GM12891 (cell line): ENCODE measurements around the gene PLAGL1.

Source experiments
- DNase-seq: peaks from one replicate; pipeline ENCODE4 v3.0.0; 2011; ENCODE audit warnings: low spot score; ENCODE audit not compliant: insufficient read length
- FAIRE-seq: peaks from 2 replicates; lab custom pipeline; 2011; peaks lifted over from hg19 to GRCh38; lab: Jason Lieb, UNC
- PAX5 ChIP-seq: IDR thresholded peaks from 2 replicates; pipeline ENCODE4 v1.6.1; 2011; ENCODE audit warnings: low read length, moderate library complexity, mild to moderate bottlenecking; ENCODE audit not compliant: insufficient read depth, severe bottlenecking
- POLR2A ChIP-seq: IDR thresholded peaks from 2 replicates; pipeline ENCODE4 v1.6.1; 2011; ENCODE audit warnings: low read depth, low read length, control low read depth
- POLR2AphosphoS5 ChIP-seq: IDR thresholded peaks from 2 replicates; pipeline ENCODE4 v1.6.1; 2011; ENCODE audit warnings: low read depth, low read length, control low read depth
- POU2F2 ChIP-seq: IDR thresholded peaks from 2 replicates; pipeline ENCODE4 v1.6.1; 2011; ENCODE audit warnings: low read depth, mild to moderate bottlenecking, control low read depth, low read length, moderate library complexity
- SPI1 ChIP-seq: IDR thresholded peaks from 2 replicates; pipeline ENCODE4 v1.6.1; 2011; ENCODE audit warnings: low read depth, low read length, control low read depth
- TAF1 ChIP-seq: IDR thresholded peaks from 2 replicates; pipeline ENCODE4 v1.6.1; 2011; ENCODE audit warnings: low read depth, low read length, control low read depth

The PLAGL1 gene

DNA sequence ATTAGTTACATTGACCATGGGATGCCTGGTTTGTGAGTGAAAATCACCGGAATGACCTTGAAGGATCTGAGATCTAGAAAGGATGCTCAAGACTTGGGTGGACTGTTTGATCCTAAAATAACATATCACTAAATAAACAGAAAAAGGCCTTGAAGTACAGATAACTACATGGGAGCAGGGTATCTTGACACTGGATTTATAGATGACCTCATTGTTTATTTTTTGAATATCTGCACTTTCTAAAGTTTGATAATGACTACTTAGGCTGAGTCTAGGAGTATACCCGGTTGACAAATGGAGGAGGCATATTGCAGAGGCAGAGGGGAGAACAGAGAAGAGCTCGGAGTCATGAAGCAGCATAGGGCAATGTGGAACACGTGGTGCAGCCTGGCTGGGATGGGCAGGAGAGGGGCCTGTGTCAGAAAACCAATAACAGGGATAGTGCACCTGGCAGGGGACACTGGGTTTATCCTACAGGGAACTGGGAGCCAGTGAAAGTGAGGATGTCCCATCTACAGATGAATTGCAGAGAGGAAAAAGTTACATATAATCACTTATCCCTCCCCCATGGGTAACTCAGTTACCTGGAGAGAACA is 50.3 kb downstream of the PLAGL1 start:
- DNase-seq (no peak), FAIRE-seq (no peak)
- TF ChIP-seq POLR2AphosphoS5 (no peak), POU2F2 (no peak), TAF1 (no peak), SPI1 (no peak)

DNA sequence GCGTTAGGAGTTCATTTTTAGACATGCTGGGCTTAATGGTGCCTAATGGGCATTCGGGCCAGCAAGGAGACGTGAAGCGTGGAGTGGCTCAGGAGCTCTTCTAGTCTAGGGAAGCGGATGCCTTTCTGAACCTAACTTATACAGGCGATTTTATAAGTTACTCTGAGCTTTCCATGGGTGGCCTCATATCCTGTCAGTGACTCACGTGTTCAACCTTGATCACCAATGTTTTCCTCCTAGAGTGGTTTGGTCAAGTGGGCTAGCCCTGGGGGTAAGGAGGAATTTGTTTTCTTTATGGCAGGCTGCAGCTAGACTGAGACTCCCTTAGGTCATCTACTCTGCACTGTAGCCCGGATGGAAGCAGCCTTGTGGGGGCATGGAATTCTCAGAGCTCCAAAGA is 52.1 kb downstream of the PLAGL1 start:
- TF ChIP-seq PAX5 = no peak
- TF ChIP-seq SPI1 = no peak
- FAIRE-seq = no peak
- no peak for DNase-seq

DNA sequence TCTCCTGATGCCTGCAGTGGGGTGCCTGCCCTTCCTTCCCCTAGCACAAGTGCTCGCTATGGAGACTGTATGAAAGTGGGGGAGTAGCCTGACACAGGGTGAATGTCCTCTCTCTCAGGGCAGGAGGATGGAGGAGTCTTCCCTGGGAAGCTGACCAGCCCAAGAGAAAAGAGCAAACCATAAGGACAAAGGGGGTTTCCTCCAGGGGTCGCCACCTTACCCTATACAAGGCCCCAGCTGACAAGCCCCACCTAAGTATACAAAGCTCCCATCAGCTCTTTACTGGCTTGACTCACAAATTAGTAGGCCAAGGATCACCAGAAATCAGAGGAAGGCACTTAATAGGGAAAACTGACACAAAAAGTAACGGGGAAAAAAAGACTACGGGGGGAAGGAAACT is 54.1 kb downstream of the PLAGL1 start:
- no peak for FAIRE-seq
- no peak for DNase-seq
- no peak for TF ChIP-seq POU2F2
- TF ChIP-seq TAF1 = no peak
- TF ChIP-seq SPI1 = no peak
- no peak for TF ChIP-seq POLR2AphosphoS5

DNA sequence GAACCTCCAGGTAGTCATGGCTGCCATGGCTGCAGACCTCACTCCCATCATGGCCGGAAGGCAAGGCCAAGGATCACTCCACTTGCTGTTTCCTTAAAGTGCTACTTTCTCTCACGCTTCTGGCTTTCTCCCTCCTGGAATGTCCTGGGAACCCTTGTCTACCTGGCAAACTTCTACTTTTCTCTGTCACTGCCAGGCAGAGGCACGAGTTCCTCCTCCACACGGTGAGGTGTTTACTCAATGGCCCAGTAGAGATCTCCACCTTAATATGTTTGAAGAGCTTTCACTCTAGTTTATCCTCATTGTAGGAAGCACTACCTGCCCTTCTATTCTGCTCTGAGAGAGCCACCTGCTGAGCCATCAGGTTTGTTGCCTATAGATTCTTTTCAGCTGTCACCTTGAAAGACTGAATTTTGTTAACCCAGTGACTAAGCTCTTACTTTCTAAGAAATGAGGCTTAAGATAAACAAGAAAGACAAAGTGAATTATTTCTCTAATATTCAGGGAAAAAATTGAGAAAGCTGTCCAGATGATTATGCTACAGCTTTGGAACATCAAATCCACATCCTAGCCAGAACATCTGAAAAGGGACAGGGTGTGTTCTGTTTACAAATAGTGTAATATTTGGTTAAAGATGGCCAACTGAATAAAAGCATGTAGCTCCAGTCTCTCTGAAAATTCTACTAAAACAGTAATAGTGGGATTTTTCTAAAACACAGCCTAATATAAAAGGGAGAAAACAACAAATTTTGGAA is 54.9 kb downstream of the PLAGL1 start:
- no peak for TF ChIP-seq POLR2AphosphoS5
- no peak for TF ChIP-seq SPI1
- no peak for TF ChIP-seq PAX5
- no peak for TF ChIP-seq TAF1
- FAIRE-seq = no peak

DNA sequence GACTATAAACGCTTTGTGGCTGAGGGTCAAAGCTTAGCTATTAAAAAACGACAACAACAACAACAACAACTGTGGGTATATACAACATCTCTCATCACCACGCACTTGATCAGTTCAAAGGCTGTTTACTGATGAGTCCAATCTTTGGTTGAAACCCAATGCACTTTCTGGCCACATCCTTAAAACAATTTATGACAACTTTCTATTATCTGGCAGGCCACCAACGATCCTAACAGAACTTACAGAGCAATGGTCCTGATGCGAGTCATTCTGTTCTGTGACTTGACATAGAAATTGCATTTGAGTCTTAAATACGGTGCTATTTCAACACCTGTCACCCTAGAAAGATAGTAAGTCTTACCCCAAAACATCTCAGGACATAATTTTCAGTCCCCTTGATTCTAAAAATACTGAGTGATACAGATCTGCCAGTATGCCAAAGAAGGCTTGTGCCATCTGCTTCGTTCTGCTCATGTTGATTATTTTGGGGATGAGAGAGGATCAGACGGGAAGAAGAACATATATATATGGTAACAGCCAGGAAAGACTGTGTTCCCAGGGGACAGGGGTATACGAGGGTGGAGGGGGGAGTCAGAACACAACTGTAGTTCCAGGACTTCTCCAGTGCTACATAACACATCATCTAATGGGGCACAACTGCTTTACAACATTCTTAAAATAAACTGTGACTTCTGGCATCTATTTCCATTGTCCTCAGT is 55.8 kb downstream of the PLAGL1 start:
- FAIRE-seq (peak; percentile 68), DNase-seq (no peak)
- TF ChIP-seq PAX5 = no peak
- no peak for TF ChIP-seq TAF1
- TF ChIP-seq SPI1 = no peak

More for the DNA sequence above, 54.9 kb downstream of the PLAGL1 start:
- no peak for DNase-seq

DNA sequence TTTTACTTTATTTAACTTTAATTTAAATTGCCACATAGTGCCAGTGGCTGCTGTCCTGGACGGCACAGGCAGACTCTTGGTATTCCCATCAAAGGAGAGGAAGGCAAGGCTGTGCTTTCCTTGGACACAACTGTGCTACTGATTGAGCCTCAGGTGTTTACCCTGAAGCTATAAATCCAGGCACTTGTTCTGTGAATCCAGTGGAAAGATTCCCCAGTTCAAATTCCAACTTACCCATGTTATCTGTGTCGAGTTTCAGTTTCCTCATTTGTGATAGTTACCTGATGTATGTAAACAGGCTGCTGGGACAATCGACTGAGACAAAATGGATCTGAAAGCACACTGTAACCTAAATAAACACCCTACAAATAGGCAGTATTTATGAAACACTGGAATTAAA is 57.2 kb downstream of the PLAGL1 start:
- TF ChIP-seq POLR2AphosphoS5 (no peak), POLR2A (no peak), PAX5 (no peak), SPI1 (no peak), TAF1 (no peak), POU2F2 (no peak)
- FAIRE-seq (no peak), DNase-seq (no peak)

DNA sequence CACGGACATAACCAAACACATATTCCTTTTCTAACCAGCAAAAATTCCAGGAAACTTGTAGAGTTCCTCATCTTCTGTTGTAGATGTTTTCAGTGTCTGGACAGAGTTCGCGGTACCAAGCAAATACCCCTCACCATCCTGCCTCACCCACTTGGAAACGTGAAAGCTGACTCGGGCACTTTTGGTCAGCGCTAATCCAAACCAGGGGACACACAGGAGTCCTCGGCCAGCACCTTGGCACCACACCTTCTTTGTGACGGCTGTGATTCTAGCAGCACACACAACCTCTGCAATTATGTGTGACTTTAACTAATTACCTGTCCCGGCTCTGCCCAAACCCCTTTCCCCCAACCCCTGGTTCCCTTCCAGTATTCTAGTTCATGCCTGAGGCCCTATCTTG is 58.1 kb downstream of the PLAGL1 start:
- FAIRE-seq (no peak), DNase-seq (no peak)
- TF ChIP-seq PAX5 (no peak), TAF1 (no peak), POU2F2 (no peak), POLR2AphosphoS5 (no peak), POLR2A (no peak), SPI1 (no peak)

DNA sequence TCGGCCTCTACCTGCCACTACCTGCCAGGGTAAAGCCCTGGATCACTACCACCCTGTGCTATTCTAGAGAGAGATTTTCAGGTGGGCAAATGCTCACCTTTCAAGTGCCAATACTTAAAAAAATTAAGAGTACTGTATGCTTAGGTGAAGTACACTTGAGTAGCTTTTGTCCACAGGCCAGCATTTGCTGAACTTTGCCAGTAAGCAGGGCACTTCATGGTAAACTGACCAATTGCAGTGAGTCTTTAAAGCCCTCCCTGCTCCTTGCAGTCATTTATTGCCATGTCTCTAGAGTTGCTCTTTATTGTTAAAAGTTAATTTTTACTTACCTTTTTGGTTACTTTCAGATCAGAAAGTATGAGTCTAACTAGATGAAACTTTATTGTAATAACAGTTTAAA is 58.5 kb downstream of the PLAGL1 start:
- no peak for TF ChIP-seq POU2F2
- no peak for TF ChIP-seq POLR2AphosphoS5
- no peak for TF ChIP-seq SPI1
- TF ChIP-seq TAF1 = no peak
- TF ChIP-seq PAX5 = no peak
- no peak for TF ChIP-seq POLR2A
- no peak for FAIRE-seq
- DNase-seq = no peak

DNA sequence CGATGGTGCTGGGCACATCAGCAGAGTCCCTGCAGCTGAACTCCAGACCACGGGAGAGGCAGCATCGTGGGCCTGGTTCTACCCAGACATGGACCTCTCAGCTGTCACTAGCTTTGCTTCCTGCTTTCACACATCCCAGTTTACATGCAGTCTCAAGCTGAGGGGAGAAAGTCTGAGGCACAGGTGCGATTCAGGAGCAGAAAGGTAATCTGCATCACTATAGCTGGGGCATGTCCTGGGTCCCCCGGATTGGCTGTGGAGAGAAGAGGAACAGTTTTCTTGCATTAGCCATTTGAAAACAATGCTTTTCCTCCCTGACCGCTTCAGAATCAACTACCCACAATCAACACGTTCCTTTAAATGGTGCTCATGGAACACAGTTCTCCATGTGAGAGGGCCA is 59.9 kb downstream of the PLAGL1 start:
- no peak for TF ChIP-seq POLR2AphosphoS5
- no peak for TF ChIP-seq SPI1
- TF ChIP-seq PAX5 = no peak
- TF ChIP-seq POLR2A = no peak
- no peak for TF ChIP-seq TAF1
- TF ChIP-seq POU2F2 = no peak
- FAIRE-seq (no peak), DNase-seq (no peak)

DNA sequence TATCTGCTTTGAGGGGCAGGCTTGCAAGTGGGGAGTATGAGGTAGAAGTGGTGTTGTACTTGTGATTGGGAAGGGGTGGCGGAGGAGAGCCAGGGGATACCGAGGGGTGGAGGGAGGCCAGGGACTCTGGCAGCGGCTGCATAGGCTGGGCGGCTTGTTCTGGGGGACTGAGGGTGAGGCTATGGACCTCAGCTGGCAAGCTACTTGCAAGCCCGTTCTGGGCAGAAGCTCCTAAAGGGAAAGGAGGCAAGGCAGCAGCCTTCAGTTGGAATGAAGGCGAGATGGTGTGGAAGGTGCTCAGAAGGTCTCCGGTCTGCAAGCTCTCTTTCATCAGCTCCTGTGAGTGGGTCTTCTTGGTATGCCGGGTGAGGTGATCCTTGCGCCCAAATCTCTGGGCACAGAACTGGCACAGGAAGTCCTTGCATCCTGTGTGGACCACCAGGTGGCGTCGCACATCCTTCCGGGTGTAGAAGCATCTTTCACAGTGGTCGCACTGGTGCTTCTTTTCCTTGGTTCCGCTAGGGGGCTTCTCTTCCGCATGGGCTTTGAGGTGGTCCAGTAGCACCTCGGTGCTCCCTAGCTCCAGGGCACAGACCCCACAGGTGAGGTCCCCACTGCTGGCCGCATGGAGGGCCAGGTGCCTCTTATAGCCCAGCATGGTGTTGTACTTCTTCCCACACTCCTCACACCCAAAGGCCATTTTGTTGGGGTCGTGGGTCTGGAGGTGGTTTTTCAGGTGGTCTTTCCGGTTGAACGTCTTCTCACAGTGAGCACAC is 66.0 kb downstream of the PLAGL1 start:
- DNase-seq (no peak), FAIRE-seq (peak; percentile 78)
- TF ChIP-seq TAF1 = no peak
- no peak for TF ChIP-seq POLR2AphosphoS5
- no peak for TF ChIP-seq PAX5
- no peak for TF ChIP-seq POLR2A
- TF ChIP-seq POU2F2 = no peak
- no peak for TF ChIP-seq SPI1
